H9 (cell line): ENCODE data around the gene NBEA. TPM values are rescaled to one million over a fixed set of nuclear protein-coding genes. Genes with fewer than 3 reads are reported as not detected.

Source experiments
- DNase-seq: peaks from one replicate; pipeline ENCODE4 v3.0.0-alpha.2; 2017
- H2AFZ ChIP-seq: one replicate; pipeline ENCODE4 v1.6.1; 2013; ENCODE audit warnings: mild to moderate bottlenecking, low read length, control low read depth, moderate library complexity
- H2AK5ac ChIP-seq: 2 replicates; pipeline ENCODE4 v1.6.1; 2013; ENCODE audit warnings: low read length, control low read depth, mixed read lengths; ENCODE audit not compliant: insufficient read length
- H2BK120ac ChIP-seq: one replicate; pipeline ENCODE4 v1.6.1; 2013; ENCODE audit warnings: low read depth, mild to moderate bottlenecking, low read length, control low read depth, inconsistent platforms; ENCODE audit not compliant: poor library complexity, severe bottlenecking
- H2BK12ac ChIP-seq: 2 replicates; pipeline ENCODE4 v1.6.1; 2013; ENCODE audit warnings: low read length, control low read depth, mixed read lengths, low read depth; ENCODE audit not compliant: insufficient read length
- H2BK15ac ChIP-seq: 2 replicates; pipeline ENCODE4 v1.6.1; 2013; ENCODE audit warnings: low read depth, low read length, control low read depth
- H2BK20ac ChIP-seq: one replicate; pipeline ENCODE4 v1.6.1; 2013; ENCODE audit warnings: low read depth, mild to moderate bottlenecking, low read length, control low read depth, inconsistent platforms; ENCODE audit not compliant: poor library complexity, severe bottlenecking
- H2BK5ac ChIP-seq: 2 replicates; pipeline ENCODE4 v1.6.1; 2013; ENCODE audit warnings: low read length, control low read depth, mixed read lengths; ENCODE audit not compliant: insufficient read length
- H3K14ac ChIP-seq: 2 replicates; pipeline ENCODE4 v1.6.1; 2013; ENCODE audit warnings: low read length, control low read depth; ENCODE audit not compliant: insufficient read depth
- H3K18ac ChIP-seq: 2 replicates; pipeline ENCODE4 v1.6.1; 2013; ENCODE audit warnings: low read depth, mild to moderate bottlenecking, mixed read lengths, low read length, control low read depth; ENCODE audit not compliant: insufficient read length
- H3K23ac ChIP-seq: 2 replicates; pipeline ENCODE4 v1.6.1; 2013; ENCODE audit warnings: low read length, control low read depth, mixed read lengths, low read depth; ENCODE audit not compliant: insufficient read length
- H3K23me2 ChIP-seq: 2 replicates; pipeline ENCODE4 v1.6.1; 2013; ENCODE audit warnings: low read depth, mild to moderate bottlenecking, mixed read lengths, low read length, control low read depth; ENCODE audit not compliant: insufficient read length, poor library complexity, severe bottlenecking
- H3K27ac ChIP-seq: 2 replicates; pipeline ENCODE4 v1.5.1; 2013; ENCODE audit warnings: low read length, control low read depth, mixed read lengths, low read depth; ENCODE audit not compliant: insufficient read length
- H3K27me3 ChIP-seq: 2 replicates; pipeline ENCODE4 v1.6.1; 2013; ENCODE audit warnings: low read length, control low read depth, inconsistent platforms; ENCODE audit not compliant: insufficient read depth
- H3K4ac ChIP-seq: 2 replicates; pipeline ENCODE4 v1.6.1; 2013; ENCODE audit warnings: low read depth, mild to moderate bottlenecking, control low read depth, inconsistent platforms, low read length, moderate library complexity
- H3K4me1 ChIP-seq: 2 replicates; pipeline ENCODE4 v1.6.1; 2013; ENCODE audit warnings: low read length, control low read depth, inconsistent platforms; ENCODE audit not compliant: insufficient read depth
- H3K4me2 ChIP-seq: 2 replicates; pipeline ENCODE4 v1.6.1; 2013; ENCODE audit warnings: low read length, control low read depth, mixed read lengths; ENCODE audit not compliant: insufficient read length, insufficient read depth
- H3K56ac ChIP-seq: 2 replicates; pipeline ENCODE4 v1.6.1; 2013; ENCODE audit warnings: low read depth, mild to moderate bottlenecking, mixed read lengths, low read length, control low read depth; ENCODE audit not compliant: insufficient read length
- H3K79me1 ChIP-seq: 2 replicates; pipeline ENCODE4 v1.6.1; 2013; ENCODE audit warnings: low read depth, mild to moderate bottlenecking, moderate library complexity, low read length, control low read depth, inconsistent platforms; ENCODE audit not compliant: insufficient read depth, poor library complexity, severe bottlenecking
- H3K79me2 ChIP-seq: 2 replicates; pipeline ENCODE4 v1.6.1; 2013; ENCODE audit warnings: low read length, control low read depth, inconsistent platforms; ENCODE audit not compliant: insufficient read depth
- H3K9ac ChIP-seq: 2 replicates; pipeline ENCODE4 v1.6.1; 2013; ENCODE audit warnings: low read length, control low read depth, mixed read lengths; ENCODE audit not compliant: insufficient read length; ENCODE audit errors: extremely low read depth
- H3K9me3 ChIP-seq: one replicate; pipeline ENCODE4 v1.6.1; 2013; ENCODE audit warnings: low read depth, low read length, inconsistent platforms; ENCODE audit not compliant: control insufficient read depth
- H3T11ph ChIP-seq: one replicate; pipeline ENCODE4 v1.6.1; 2013; ENCODE audit warnings: mild to moderate bottlenecking, low read length, control low read depth, inconsistent platforms
- H4K20me1 ChIP-seq: one replicate; pipeline ENCODE4 v1.6.1; 2013; ENCODE audit not compliant: control insufficient read depth, insufficient read length, insufficient read depth
- H4K5ac ChIP-seq: 2 replicates; pipeline ENCODE4 v1.6.1; 2013; ENCODE audit warnings: low read depth, mild to moderate bottlenecking, mixed read lengths, low read length, control low read depth; ENCODE audit not compliant: insufficient read length
- H4K8ac ChIP-seq: replicated peaks from 2 replicates; pipeline ENCODE4 v1.6.1; 2013; ENCODE audit warnings: low read length, control low read depth, mixed read lengths, low read depth; ENCODE audit not compliant: insufficient read length
- H4K91ac ChIP-seq: 2 replicates; pipeline ENCODE4 v1.6.1; 2013; ENCODE audit warnings: low read depth, mild to moderate bottlenecking, moderate library complexity, mixed read lengths, low read length, control low read depth; ENCODE audit not compliant: insufficient read length
- H3K27ac Mint-ChIP-seq, 3 experiments: 2 replicates in 2 of 3; 3 replicates in 1 of 3; pipeline ENCODE4 v1.8.0; 2020 to 2021; ENCODE audit warnings: mixed read lengths in 3 of 3, mild to moderate bottlenecking in 1 of 3, moderate library complexity in 1 of 3
- H3K27me3 Mint-ChIP-seq: 2 replicates; pipeline ENCODE4 v1.8.0; 2021; ENCODE audit warnings: low read depth, mild to moderate bottlenecking, moderate library complexity, mixed read lengths
- H3K36me3 Mint-ChIP-seq, 3 experiments: 2 replicates in 2 of 3; 3 replicates in 1 of 3; pipeline ENCODE4 v1.8.0; 2020 to 2021; ENCODE audit warnings: low read depth in 3 of 3, mixed read lengths in 3 of 3; ENCODE audit not compliant: insufficient read depth in 1 of 3
- H3K4me1 Mint-ChIP-seq, 2 experiments: 2 replicates each; pipeline ENCODE4 v1.8.0; 2020; ENCODE audit warnings: mixed read lengths in 2 of 2
- H3K4me3 Mint-ChIP-seq, 2 experiments: 2 replicates in 1 of 2; 3 replicates in 1 of 2; pipeline ENCODE4 v1.8.0; 2020 to 2021; ENCODE audit warnings: mild to moderate bottlenecking in 2 of 2, mixed read lengths in 2 of 2, moderate library complexity in 1 of 2
- H3K9me3 Mint-ChIP-seq, 2 experiments: 2 replicates in 1 of 2; 3 replicates in 1 of 2; pipeline ENCODE4 v1.8.0; 2020; ENCODE audit warnings: mild to moderate bottlenecking in 2 of 2, mixed read lengths in 2 of 2, moderate library complexity in 1 of 2
- CTCF ChIP-seq: fragments of 200-600 bp; sonication (generic); conservative IDR thresholded peaks from 3 replicates; pipeline ENCODE4 v1.8.0; 2021; ENCODE audit warnings: antibody characterized with exemption, mild to moderate bottlenecking
- WGBS: extraction: QIAGEN DNeasy Blood & Tissue Kit; methylation state at CpG from one replicate; pipeline ENCODE4 v1.1.7; 2013; ENCODE audit warnings: missing lambda C conversion rate, low lambda C conversion rate, mixed read lengths; ENCODE audit not compliant: insufficient read length; ENCODE audit errors: extremely low coverage; 5-methylcytosine and 5-hydroxymethylcytosine counted together
- total RNA-seq: library from RNA; stranded (reverse); gene quantifications from 2 replicates; pipeline ENCODE4 v1.2.1, GENCODE V29; 2021

The NBEA gene
- total RNA-seq, 1 experiment from 2014 or later, result 17.3 TPM

- Histone ChIP-seq H3K23ac (no peak overlapping the region), H2BK5ac (no peak overlapping the region), H2BK12ac (no peak overlapping the region), H4K8ac (no peak overlapping the region), H3K18ac (no peak overlapping the region), H3T11ph (no peak overlapping the region), H4K20me1 (no peaks in the 10 kb centered on the region), H3K79me1 (no peaks in the 10 kb centered on the region), H3K56ac (no peak overlapping the region), H3K23me2 (no peaks in the 10 kb centered on the region), H3K27ac (no peak overlapping the region), H2AFZ (no peak overlapping the region), H3K4me2 (no peak overlapping the region), H3K4me1 (no peaks in the 10 kb centered on the region), H3K9ac (no peak overlapping the region), H2BK15ac (no peak overlapping the region), H4K91ac (no peak overlapping the region), H2BK120ac (no peak overlapping the region), H3K27me3 (no peaks in the 10 kb centered on the region), H2BK20ac (no peak overlapping the region), H3K79me2 (no peaks in the 10 kb centered on the region), H3K4ac (no peak overlapping the region), H3K9me3 (no peaks in the 10 kb centered on the region), H2AK5ac (no peak overlapping the region), H3K14ac (no peak overlapping the region), H4K5ac (no peak overlapping the region)
- H3K36me3 Mint-ChIP-seq, result no peaks in the 10 kb centered on the region
- no peak overlapping the region for H3K4me3 Mint-ChIP-seq
- no peak for DNase-seq
- H3K9me3 Mint-ChIP-seq, result no peaks in the 10 kb centered on the region
- peaks cover 0 to 2% of the 10 kb centered on the region in 2 experiments; a peak in 1 of 4 replicates for H3K4me1 Mint-ChIP-seq
- H3K27ac Mint-ChIP-seq, result no peak overlapping the region
- WGBS, result no CpG with 5 or more reads among the region's 4 CpGs
- TF ChIP-seq CTCF, result no peak
- no peaks in the 10 kb centered on the region for H3K27me3 Mint-ChIP-seq
Measured at GRCh38 chr13:35659796-35660195, 717.7 kb downstream of the NBEA start.
